Nephron (organoid): ENCODE measurements around the gene C20orf96.
"Not testable (repeated sequence)": the region's sequence is repeated elsewhere in the genome, so short reads cannot be mapped to it uniquely, and the experiment has no call there.

Experiments
- H3K27ac Mint-ChIP-seq, 3 experiments: 2 replicates each; pipeline ENCODE4 v1.8.0; 2020; ENCODE audit warnings: mixed read lengths in 3 of 3, mild to moderate bottlenecking in 2 of 3, moderate library complexity in 1 of 3
- H3K27me3 Mint-ChIP-seq: 2 replicates; pipeline ENCODE4 v1.8.0; 2021; ENCODE audit warnings: low read depth, mild to moderate bottlenecking, moderate library complexity, mixed read lengths
- H3K36me3 Mint-ChIP-seq: 2 replicates; pipeline ENCODE4 v1.8.0; 2020; ENCODE audit warnings: low read depth, mixed read lengths
- H3K4me1 Mint-ChIP-seq: 2 replicates; pipeline ENCODE4 v1.8.0; 2020; ENCODE audit warnings: mixed read lengths
- H3K4me3 Mint-ChIP-seq, 3 experiments: 2 replicates each; pipeline ENCODE4 v1.8.0; 2020; ENCODE audit warnings: mild to moderate bottlenecking in 3 of 3, mixed read lengths in 3 of 3, moderate library complexity in 2 of 3
- H3K9me3 Mint-ChIP-seq: 2 replicates; pipeline ENCODE4 v1.8.0; 2020; ENCODE audit warnings: mixed read lengths
- CTCF ChIP-seq, 3 experiments: fragments of 200-600 bp; sonication (generic); IDR thresholded peaks; one replicate each; pipeline ENCODE4 v1.5.0; 2021; ENCODE audit warnings: antibody characterized with exemption in 3 of 3; ENCODE audit not compliant: unreplicated experiment in 3 of 3

Gene C20orf96

DNA sequence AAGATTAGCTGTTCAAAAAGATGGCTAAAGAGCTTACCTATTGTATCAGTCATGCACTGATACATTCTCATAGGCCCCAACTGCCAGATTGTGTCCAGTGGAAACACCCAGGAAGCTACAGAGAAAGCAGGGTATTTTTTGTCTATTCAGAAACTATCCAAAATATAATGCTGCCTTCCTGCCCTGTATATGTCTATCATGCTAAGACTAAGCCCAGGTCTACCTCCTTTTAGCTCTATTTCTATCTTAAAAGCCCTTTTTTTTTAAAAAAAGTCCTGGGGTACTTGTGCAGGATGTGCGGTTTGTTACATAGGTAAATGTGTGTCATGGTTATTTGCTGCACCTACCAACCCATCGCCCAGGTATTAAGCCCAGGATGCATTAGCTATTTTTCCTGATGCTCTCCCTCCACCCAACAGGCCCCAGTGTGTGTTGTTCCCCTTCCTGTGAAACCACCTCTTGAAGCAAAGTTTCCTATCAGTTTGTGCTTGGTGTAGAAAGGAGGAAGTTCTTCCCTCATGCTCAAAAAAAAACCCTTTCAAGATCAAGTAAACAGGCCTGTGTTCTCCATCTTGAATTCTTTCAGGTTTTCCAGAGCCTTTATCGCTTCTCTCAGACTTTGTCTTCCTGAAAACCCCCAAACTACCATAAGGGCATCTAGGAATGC lies 63.0 kb downstream of the C20orf96 start:
- no peak overlapping the region for H3K27ac Mint-ChIP-seq
- no peak overlapping the region for H3K4me3 Mint-ChIP-seq
- no peak for TF ChIP-seq CTCF (IDR thresholded peaks at IDR 0.05; ENCODE audit: unreplicated experiment in 3 of 3)
- peaks cover 2% of the 10 kb centered on the region for H3K9me3 Mint-ChIP-seq
- H3K36me3 Mint-ChIP-seq = no peaks in the 10 kb centered on the region
- H3K27me3 Mint-ChIP-seq = peaks cover 30% of the 10 kb centered on the region
- H3K4me1 Mint-ChIP-seq = no peaks in the 10 kb centered on the region

- peaks cover 33% of the 10 kb centered on the region for H3K27me3 Mint-ChIP-seq
- TF ChIP-seq CTCF (IDR thresholded peaks at IDR 0.05; ENCODE audit: unreplicated experiment in 3 of 3) = no peak
- peaks cover under 1% of the 10 kb centered on the region for H3K9me3 Mint-ChIP-seq
- no peaks in the 10 kb centered on the region for H3K4me1 Mint-ChIP-seq
- no peak within 1 kb of the TSS for H3K4me3 Mint-ChIP-seq
- H3K36me3 Mint-ChIP-seq = no peaks in the 10 kb centered on the region
- H3K27ac Mint-ChIP-seq = no peak within 1 kb of the TSS
These were observed 63.6 kb downstream of the C20orf96 start, which contains the start of gene DEFB129 for GRCh38 chr20:226958-227357. Gene DEFB129 (plus strand): TSS chr20:227258. CDS start chr20:227289, 31 bp downstream.

DNA sequence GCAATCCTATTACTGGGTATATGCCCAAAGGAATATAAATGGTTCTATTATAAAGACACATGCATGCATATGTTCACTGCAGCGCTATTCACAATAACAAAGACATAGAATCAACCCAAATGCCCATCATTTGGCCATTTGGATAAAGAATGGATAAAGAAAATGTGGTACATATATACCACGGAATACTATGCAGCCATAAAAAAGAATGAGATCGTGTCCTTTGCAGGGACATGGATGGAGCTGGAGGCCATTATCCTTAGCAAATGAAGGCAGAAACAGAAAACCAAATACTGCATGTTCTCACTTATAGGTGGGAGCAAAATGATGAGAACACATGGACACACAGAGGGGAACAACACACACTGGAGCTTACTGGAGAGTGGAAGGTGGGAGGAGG lies 64.7 kb downstream of the C20orf96 start:
- peaks cover 43% of the 10 kb centered on the region for H3K27me3 Mint-ChIP-seq
- H3K27ac Mint-ChIP-seq, H3K9me3 Mint-ChIP-seq, H3K36me3 Mint-ChIP-seq, H3K4me1 Mint-ChIP-seq, H3K4me3 Mint-ChIP-seq: not testable (repeated sequence)

- Mint-ChIP-seq H3K4me3 (no peak overlapping the region), H3K27me3 (peaks cover 51% of the 10 kb centered on the region)
These were observed 69.2 kb downstream of the C20orf96 start for GRCh38 chr20:221258-221830.

More at GRCh38 chr20:221258-221830, 69.2 kb downstream of the C20orf96 start:
- Mint-ChIP-seq H3K36me3 (no peaks in the 10 kb centered on the region), H3K9me3 (no peaks in the 10 kb centered on the region), H3K27ac (no peak overlapping the region), H3K4me1 (no peaks in the 10 kb centered on the region)
- no peak for TF ChIP-seq CTCF (IDR thresholded peaks at IDR 0.05; ENCODE audit: unreplicated experiment in 3 of 3)
